Immature natural killer cell (primary cell): ENCODE data around the gene FOXL3. TPM values are rescaled to one million over a fixed set of nuclear protein-coding genes. Genes with fewer than 3 reads are reported as not detected.
A peak's percentile ranks its signal among the peaks of the same experiment; 100 is the strongest.

ENCODE experiments used
- DNase-seq, 3 donors: peaks; one replicate each; pipeline ENCODE4 v3.0.0; 2022; ENCODE audit warnings: mixed read lengths in 1 of 3
- H3K27ac Mint-ChIP-seq, 6 donors: one replicate each; pipeline ENCODE4 v1.8.0; 2020; ENCODE audit warnings: mixed read lengths in 6 of 6, mild to moderate bottlenecking in 5 of 6, inconsistent platforms in 4 of 6, moderate library complexity in 3 of 6
- H3K27me3 Mint-ChIP-seq, 3 donors: one replicate each; pipeline ENCODE4 v1.8.0; 2020 to 2021; ENCODE audit warnings: low read depth in 3 of 3, mild to moderate bottlenecking in 3 of 3, mixed read lengths in 3 of 3, moderate library complexity in 3 of 3, inconsistent platforms in 1 of 3
- H3K36me3 Mint-ChIP-seq, 3 donors: one replicate each; pipeline ENCODE4 v1.8.0; 2020; ENCODE audit warnings: mixed read lengths in 3 of 3, inconsistent platforms in 2 of 3, mild to moderate bottlenecking in 2 of 3
- H3K4me1 Mint-ChIP-seq, 2 donors: one replicate each; pipeline ENCODE4 v1.8.0; 2020; ENCODE audit warnings: inconsistent platforms in 2 of 2, mild to moderate bottlenecking in 2 of 2, mixed read lengths in 2 of 2, moderate library complexity in 1 of 2
- H3K4me3 Mint-ChIP-seq, 5 donors: one replicate each; pipeline ENCODE4 v1.8.0; 2020; ENCODE audit warnings: mild to moderate bottlenecking in 5 of 5, mixed read lengths in 5 of 5, inconsistent platforms in 3 of 5, moderate library complexity in 3 of 5
- H3K9me3 Mint-ChIP-seq, 6 donors: one replicate each; pipeline ENCODE4 v1.8.0; 2020; ENCODE audit warnings: mild to moderate bottlenecking in 6 of 6, mixed read lengths in 6 of 6, inconsistent platforms in 4 of 6, moderate library complexity in 3 of 6
- polyA plus RNA-seq, 3 donors: library from polyadenylated mRNA; unstranded; fragments of 300-500 nt; fragmentation: Illumina TruSeq; gene quantifications; one replicate each; pipeline ENCODE4 v1.2.3, GENCODE V29; 2021

The FOXL3 gene
- polyA plus RNA-seq, 3 donors from 2014 or later: not detected

DNA sequence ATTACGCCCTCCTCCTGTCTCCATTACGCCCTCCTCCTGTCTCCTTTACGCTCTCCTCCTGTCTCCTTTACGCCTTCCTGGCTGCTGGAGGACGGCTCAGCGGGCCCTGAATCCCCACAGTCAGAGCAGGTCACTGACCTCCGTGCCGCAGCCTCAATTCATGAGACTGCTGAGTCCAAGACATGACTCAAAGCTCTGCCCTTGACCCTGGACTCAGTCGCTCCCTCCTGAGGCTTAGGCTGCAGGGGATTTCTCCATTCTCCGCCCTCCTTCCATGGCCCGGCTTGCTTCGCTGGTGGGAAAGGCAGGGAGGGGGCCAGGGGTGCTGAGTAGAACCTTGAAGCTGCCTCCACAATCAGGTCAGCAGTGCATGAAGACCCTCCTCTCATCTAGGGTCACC is 21.0 kb upstream of the FOXL3 start:
- Mint-ChIP-seq H3K9me3 (peaks cover 0 to 13% (median 2%) of the 10 kb centered on the region in 6 donors), H3K4me3 (no peak overlapping the region)
- no peak for DNase-seq

DNA sequence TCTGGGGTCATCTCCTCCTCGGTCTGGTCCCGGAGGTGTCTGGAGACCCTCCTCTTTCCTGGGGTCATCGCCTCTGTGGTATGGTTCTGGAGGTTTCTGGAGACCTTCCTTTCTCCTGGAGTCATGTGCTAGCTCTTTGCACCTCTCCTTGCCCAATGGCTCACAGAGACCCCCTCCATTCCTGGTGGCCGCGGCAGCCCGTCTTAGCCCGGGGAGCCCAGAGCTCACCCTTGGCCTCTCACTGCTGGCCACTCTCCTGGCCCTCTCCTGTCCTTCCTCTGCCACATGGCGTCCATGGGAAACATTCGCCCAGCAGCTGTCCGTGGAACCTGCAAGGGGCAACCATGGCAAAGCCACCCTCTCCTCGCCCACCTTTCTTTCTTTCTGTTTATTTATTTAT is 20.2 kb upstream of the FOXL3 start:
- Mint-ChIP-seq H3K27ac (no peak overlapping the region), H3K27me3 (peaks cover 0 to 3% (median 2%) of the 10 kb centered on the region in 3 donors)
- no peak for DNase-seq

More for the DNA sequence above, 21.0 kb upstream of the FOXL3 start:
- H3K27me3 Mint-ChIP-seq: peaks cover 0 to 4% (median 3%) of the 10 kb centered on the region in 3 donors
- H3K4me1 Mint-ChIP-seq: no peaks in the 10 kb centered on the region
- no peaks in the 10 kb centered on the region for H3K36me3 Mint-ChIP-seq
- H3K27ac Mint-ChIP-seq: no peak overlapping the region

DNA sequence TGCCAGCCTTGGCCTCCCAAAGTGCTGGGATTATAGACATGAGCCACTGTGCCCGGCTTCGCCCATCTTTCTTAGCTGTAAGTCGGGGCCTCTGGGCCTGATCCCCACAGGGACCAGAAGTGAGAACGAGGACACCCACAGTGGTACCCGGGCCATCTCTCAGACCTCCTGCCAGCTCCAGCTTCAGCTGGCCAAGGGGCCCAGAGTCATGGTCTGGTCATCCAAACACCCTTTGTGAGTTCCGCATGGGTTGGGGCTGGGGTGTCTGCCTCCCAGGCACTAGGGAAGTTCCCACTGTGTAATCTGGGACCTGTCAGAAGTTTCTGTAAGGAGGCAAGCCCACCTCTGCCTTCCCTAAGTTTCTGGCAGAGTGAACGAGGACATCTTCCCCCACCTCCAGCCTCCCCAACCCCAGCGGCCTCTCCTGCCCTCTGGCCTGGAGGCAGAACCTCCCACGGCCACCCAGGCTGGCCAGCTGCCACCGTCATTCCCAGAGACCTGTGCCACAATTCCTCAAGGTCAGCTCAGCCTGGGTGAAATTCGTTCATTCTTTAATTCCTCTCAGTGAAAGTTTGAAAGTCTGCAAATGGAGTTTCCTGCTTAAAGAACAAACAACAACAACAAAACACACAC is 19.5 kb upstream of the FOXL3 start:
- H3K27me3 Mint-ChIP-seq: peaks cover 0 to 5% (median 1%) of the 10 kb centered on the region in 3 donors
- DNase-seq: no peak
- peaks cover 0 to 5% (median 0%) of the 10 kb centered on the region in 3 donors for H3K36me3 Mint-ChIP-seq
- H3K4me1 Mint-ChIP-seq: no peaks in the 10 kb centered on the region
- peaks cover 0 to 21% (median 6%) of the 10 kb centered on the region in 6 donors for H3K9me3 Mint-ChIP-seq
- no peak overlapping the region for H3K4me3 Mint-ChIP-seq
- no peak overlapping the region for H3K27ac Mint-ChIP-seq

More for the DNA sequence above, 20.2 kb upstream of the FOXL3 start:
- Mint-ChIP-seq H3K4me3 (no peak overlapping the region), H3K9me3 (peaks cover 0 to 20% (median 6%) of the 10 kb centered on the region in 6 donors), H3K4me1 (no peaks in the 10 kb centered on the region), H3K36me3 (peaks cover 0 to 5% (median 0%) of the 10 kb centered on the region in 3 donors)

DNA sequence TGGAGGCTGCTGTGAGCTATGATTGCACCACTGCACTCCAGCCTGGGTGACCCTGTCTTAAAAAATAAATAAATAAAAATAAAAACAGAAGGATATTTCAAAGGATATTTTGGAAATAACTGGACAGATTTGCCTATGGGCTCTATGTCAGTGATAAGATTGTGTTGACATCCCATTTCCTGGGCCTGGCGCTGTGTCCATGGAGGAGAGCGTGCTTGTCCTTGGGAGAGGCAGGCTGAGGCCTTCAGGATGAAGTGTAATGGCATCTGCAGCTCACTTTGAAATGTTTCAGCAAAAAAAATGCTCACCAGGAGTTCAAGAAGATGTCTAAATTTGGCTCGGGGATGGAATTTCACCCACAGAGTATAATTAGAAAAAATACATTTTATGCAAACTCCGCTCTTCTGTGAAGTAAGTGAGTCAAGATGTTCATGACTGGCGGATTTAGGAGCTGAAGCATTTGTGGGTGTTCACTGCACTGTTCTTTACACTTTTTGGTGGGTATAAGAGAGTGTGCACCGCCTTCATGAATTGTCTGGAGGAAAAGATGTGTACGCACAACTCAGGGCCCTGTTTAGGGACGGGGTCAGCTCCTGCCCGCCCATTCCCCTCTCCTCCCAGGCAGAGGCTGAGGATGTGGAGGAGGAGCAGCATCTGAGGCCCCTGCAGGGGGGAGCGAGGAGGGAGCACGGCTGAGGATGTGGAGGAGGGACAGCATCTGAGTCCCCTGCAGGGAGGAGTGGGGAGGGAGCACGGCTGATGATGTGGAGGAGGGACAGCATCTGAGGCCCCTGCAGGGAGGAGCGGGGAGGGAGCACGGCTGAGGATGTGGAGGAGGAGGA is 18.5 kb upstream of the FOXL3 start:
- peaks cover 0 to 6% (median 0%) of the 10 kb centered on the region in 3 donors for H3K27me3 Mint-ChIP-seq
- H3K4me1 Mint-ChIP-seq: no peaks in the 10 kb centered on the region
- peaks cover 0 to 5% (median 0%) of the 10 kb centered on the region in 3 donors for H3K36me3 Mint-ChIP-seq
- H3K4me3 Mint-ChIP-seq: no peak overlapping the region
- DNase-seq: no peak
- H3K9me3 Mint-ChIP-seq: peaks cover 0 to 21% (median 6%) of the 10 kb centered on the region in 6 donors
- H3K27ac Mint-ChIP-seq: no peak overlapping the region

DNA sequence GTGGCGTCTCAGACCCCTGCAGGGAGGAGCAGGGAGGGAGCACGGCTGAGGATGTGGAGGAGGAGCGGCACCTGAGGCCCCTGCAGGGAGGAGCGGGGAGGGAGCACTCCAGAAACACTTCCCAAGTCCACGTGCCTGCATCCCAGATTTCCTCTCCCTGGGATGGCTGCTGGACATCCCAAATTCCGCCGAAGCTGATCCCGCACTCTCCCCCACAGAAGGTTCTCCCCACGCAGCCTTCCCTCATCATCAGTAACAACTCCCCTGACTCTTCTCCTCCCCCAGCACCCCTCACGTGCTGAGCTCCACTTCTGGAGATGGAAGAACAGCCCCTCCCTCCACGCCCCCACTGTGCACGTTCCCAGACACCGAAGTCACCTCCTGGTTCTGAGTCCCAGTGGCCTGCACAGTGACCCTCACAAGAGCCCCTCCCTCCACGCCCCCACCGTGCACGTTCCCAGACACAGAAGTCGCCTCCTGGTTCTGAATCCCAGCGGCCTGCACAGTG is 17.8 kb upstream of the FOXL3 start:
- Mint-ChIP-seq H3K27me3 (peaks cover 0 to 6% (median 0%) of the 10 kb centered on the region in 3 donors), H3K4me1 (no peaks in the 10 kb centered on the region)
- DNase-seq: no peak

DNA sequence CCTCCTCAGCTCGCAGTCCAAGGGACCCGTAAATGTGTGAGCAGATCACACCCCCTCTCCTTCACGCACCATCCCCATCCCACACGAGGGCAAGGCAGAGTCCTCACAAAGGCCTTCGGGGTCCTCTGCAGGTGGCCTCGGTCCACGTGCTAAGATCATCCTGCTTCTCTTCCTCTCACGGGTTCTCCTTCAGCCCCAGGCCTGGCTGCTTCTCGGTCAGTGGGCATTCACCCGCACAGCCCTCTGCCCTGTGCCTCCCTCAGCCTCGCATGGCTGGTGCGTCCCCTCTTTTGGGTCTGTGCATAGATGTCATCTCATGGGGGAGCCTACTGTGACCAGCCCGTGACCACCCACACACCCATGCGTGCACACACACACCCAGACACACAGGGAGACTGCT is 17.3 kb upstream of the FOXL3 start:
- H3K27me3 Mint-ChIP-seq: peaks cover 0 to 6% (median 0%) of the 10 kb centered on the region in 3 donors
- no peak overlapping the region for H3K4me3 Mint-ChIP-seq
- no peak for DNase-seq
- H3K36me3 Mint-ChIP-seq: peaks cover 0 to 5% (median 0%) of the 10 kb centered on the region in 3 donors
- no peak overlapping the region for H3K27ac Mint-ChIP-seq
- no peaks in the 10 kb centered on the region for H3K4me1 Mint-ChIP-seq
- peaks cover 0 to 21% (median 6%) of the 10 kb centered on the region in 6 donors for H3K9me3 Mint-ChIP-seq

More for the DNA sequence above, 17.8 kb upstream of the FOXL3 start:
- Mint-ChIP-seq H3K4me3 (no peak overlapping the region), H3K9me3 (peaks cover 0 to 21% (median 6%) of the 10 kb centered on the region in 6 donors), H3K27ac (no peak overlapping the region), H3K36me3 (peaks cover 0 to 5% (median 0%) of the 10 kb centered on the region in 3 donors)

DNA sequence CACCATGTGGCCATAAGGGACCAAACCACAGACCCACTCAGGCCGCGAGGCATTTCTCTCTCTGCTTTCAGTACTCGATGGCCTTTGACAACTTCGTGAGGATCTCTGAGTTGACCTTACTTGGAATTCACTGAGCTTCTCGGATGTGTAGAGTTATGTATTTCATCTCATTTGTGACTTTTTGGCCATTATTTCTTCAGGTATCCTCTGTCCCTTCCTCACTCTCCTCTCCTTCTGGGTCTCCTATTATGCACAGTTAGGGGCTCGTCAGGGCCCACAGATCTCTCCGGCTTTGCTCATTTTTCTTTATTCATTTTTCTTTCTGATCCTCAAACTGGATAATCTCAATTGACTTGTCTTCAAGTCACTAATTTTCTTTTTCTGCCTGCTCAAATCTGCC is 16.6 kb upstream of the FOXL3 start:
- Mint-ChIP-seq H3K27me3 (peaks cover 0 to 9% (median under 1%) of the 10 kb centered on the region in 3 donors), H3K27ac (peak overlapping the region in 1 of 6 donors; percentile 5), H3K36me3 (peaks cover 0 to 5% (median 0%) of the 10 kb centered on the region in 3 donors), H3K4me1 (no peaks in the 10 kb centered on the region), H3K4me3 (no peak overlapping the region), H3K9me3 (peaks cover 0 to 21% (median 7%) of the 10 kb centered on the region in 6 donors)
- DNase-seq: no peak

DNA sequence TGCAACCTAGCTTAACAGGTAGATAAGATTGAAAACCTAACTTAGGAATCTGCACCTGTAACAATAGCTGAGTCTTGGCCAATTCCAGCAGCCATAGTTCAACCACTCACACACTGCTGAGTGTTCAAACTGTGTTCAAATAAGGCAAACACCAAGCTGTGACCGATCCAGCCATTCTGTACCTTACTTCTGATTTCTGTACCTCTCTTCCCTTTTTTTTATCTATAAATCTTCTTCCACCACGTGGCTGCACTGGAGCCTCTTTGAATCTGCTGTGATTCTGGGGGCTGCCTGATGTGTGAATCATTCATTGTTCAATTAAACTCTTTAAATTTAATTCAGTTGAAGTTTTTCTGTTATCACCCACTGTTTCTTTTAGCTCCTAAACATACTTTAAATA is 15.7 kb upstream of the FOXL3 start:
- DNase-seq: no peak
- Mint-ChIP-seq H3K36me3 (peaks cover 0 to 5% (median 0%) of the 10 kb centered on the region in 3 donors), H3K4me1 (no peaks in the 10 kb centered on the region), H3K9me3 (peaks cover 0 to 21% (median 7%) of the 10 kb centered on the region in 6 donors), H3K27ac (no peak overlapping the region), H3K27me3 (peaks cover 0 to 9% (median 1%) of the 10 kb centered on the region in 3 donors), H3K4me3 (no peak overlapping the region)

DNA sequence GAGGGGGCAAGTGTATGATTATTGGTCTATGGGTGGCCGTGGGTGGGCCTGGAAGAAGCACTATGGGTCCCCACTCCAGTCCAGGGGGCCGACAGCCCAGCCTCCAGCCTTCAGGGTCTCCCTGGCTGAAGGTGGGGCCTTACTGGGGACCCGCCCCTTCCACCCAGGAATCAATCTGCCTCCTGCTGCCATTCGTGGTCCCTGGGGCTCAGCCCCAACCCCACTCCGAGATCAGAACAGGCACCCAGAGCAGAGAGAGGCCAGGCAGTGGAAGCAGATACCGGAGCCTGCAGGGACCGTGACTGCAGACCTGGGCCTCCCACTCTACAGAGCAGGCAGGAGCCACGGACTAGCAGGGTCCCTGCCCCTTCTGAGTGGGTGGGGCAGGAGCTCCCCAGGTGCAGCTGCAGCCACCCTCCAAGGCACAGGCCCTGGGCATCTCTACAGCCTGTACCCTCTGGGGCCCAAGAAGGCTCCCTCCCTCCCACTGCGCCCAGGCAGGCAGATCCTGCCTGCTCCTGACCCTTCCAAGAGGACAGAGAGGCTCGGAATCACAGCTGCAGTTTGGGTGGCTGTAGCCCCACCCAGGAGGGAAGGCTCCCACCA is 13.6 kb upstream of the FOXL3 start:
- no peaks in the 10 kb centered on the region for H3K4me1 Mint-ChIP-seq
- H3K36me3 Mint-ChIP-seq: peaks cover 0 to 5% (median 0%) of the 10 kb centered on the region in 3 donors
- H3K4me3 Mint-ChIP-seq: no peak overlapping the region
- DNase-seq: no peak
- no peak overlapping the region for H3K27ac Mint-ChIP-seq
- peaks cover 0 to 8% (median 5%) of the 10 kb centered on the region in 3 donors for H3K27me3 Mint-ChIP-seq
- H3K9me3 Mint-ChIP-seq: peaks cover 0 to 21% (median 7%) of the 10 kb centered on the region in 6 donors

DNA sequence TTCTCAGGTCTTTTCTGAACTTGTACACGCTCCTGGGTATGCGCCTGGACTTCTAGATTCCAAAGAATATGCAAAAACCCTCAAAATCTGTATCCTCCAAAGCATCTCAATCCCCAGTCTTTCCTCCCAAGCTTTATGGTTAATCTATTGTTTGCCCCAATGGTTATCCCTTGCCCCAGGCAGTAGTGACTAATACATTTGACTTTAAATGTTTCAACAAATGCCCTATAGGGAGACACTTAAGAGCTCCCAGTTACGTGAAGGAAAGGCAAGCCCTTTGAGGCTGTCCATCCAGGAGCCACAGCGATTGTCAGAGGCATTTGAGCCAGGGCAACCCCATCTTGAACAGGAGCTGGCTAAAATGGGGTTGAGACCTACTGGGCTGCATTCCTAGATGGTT is 12.7 kb upstream of the FOXL3 start:
- Mint-ChIP-seq H3K27me3 (peaks cover 0 to 10% (median 5%) of the 10 kb centered on the region in 3 donors), H3K4me1 (no peaks in the 10 kb centered on the region), H3K9me3 (peaks cover 0 to 21% (median 7%) of the 10 kb centered on the region in 6 donors), H3K4me3 (no peak overlapping the region), H3K36me3 (peaks cover 0 to 5% (median 0%) of the 10 kb centered on the region in 3 donors), H3K27ac (no peak overlapping the region)
- DNase-seq: no peak

DNA sequence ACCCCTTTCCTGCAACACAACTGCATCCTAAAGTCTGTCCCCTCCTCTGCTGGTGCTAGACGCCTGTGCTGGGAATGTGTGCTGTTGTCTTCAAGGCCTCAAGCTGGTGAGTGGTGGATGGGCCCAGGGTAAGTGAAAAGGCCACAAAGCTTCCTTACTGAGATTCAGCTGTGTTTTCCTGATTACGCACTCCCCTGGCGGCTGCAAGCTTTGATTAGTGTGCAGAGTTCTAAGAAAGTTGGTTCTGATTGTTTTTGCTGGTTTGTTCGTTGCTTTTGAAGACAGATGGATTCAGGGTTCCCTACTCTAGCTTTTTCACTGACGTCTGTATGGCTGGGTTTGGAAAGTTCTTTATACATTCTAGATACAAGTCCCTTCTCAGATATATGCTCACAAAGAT is 11.9 kb upstream of the FOXL3 start:
- Mint-ChIP-seq H3K36me3 (peaks cover 0 to 5% (median 0%) of the 10 kb centered on the region in 3 donors), H3K4me3 (no peak overlapping the region)

DNA sequence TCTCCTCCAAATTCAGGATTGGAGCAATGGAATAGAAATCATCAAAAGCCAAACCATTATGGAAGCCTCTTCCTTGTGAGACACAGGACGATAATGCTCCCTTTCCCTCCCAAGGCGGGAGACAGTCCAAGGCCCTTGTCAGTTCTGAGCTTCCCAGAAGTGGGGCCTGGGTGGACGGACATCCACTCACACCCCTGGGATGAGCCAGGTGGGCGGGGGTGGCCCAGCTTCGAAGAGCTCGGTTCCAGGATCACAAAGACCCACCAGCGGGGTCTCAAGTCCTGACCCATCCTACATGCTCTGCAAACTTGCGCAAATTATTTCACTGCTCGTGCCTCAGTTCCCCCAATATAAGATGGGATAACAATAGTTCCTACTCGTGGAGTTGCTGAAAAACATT is 10.1 kb upstream of the FOXL3 start:
- Mint-ChIP-seq H3K27ac (no peak overlapping the region), H3K9me3 (peaks cover 0 to 2% (median 0%) of the 10 kb centered on the region in 6 donors), H3K27me3 (peaks cover 2 to 10% (median 5%) of the 10 kb centered on the region in 3 donors), H3K36me3 (no peaks in the 10 kb centered on the region), H3K4me1 (no peaks in the 10 kb centered on the region), H3K4me3 (no peak overlapping the region)
- no peak for DNase-seq

More for the DNA sequence above, 11.9 kb upstream of the FOXL3 start:
- H3K9me3 Mint-ChIP-seq: peaks cover 0 to 17% (median 7%) of the 10 kb centered on the region in 6 donors
- DNase-seq: no peak
- no peaks in the 10 kb centered on the region for H3K4me1 Mint-ChIP-seq
- H3K27me3 Mint-ChIP-seq: peaks cover 0 to 10% (median 5%) of the 10 kb centered on the region in 3 donors
- no peak overlapping the region for H3K27ac Mint-ChIP-seq

DNA sequence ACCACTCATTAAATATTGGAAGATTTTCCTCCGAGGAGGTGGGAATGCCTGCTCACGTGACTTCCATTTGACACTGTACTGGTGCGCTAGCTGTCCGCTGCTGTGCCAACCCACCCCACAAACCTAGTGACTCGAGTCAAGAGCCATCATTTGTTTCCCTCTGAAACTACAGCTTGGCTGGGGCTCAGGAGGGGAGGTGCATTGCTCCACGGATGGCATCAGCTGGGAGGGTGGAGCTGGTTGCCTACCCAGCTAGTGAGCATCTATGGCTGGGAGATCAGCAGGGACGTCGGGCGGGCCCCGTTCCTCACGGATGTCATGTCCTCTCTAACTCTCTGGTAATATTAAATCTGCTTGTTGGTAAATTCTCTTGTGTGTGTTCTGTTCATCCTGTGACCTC is 9.5 kb upstream of the FOXL3 start:
- H3K4me1 Mint-ChIP-seq: no peaks in the 10 kb centered on the region
- H3K4me3 Mint-ChIP-seq: no peak overlapping the region
- H3K27me3 Mint-ChIP-seq: peaks cover 4 to 8% (median 5%) of the 10 kb centered on the region in 3 donors
- H3K9me3 Mint-ChIP-seq: peaks cover 0 to 2% (median 0%) of the 10 kb centered on the region in 6 donors
- H3K36me3 Mint-ChIP-seq: no peaks in the 10 kb centered on the region
- no peak overlapping the region for H3K27ac Mint-ChIP-seq
- DNase-seq: no peak
